H1 (cell line): ENCODE results near the gene RTN4RL2. TPM values are rescaled to one million over a fixed set of nuclear protein-coding genes. Genes with fewer than 3 reads are reported as not detected.

Source experiments
- ATF3 ChIP-seq: IDR thresholded peaks from 2 replicates; pipeline ENCODE4 v1.6.1; 2011; ENCODE audit warnings: low read depth, mild to moderate bottlenecking, low read length; ENCODE audit not compliant: insufficient read depth
- CBX8 ChIP-seq: fragments of 300-800, 300-1000 bp; sonication (generic); IDR thresholded peaks from 2 replicates; pipeline ENCODE4 v1.7.1; 2016; ENCODE audit warnings: low read depth, low read length, borderline replicate concordance
- EGR1 ChIP-seq: IDR thresholded peaks from 2 replicates; pipeline ENCODE4 v1.6.1; 2011; ENCODE audit warnings: low read depth, low read length, borderline replicate concordance
- EZH2 ChIP-seq: fragments of 200-600 bp; sonication (generic); IDR thresholded peaks from 2 replicates; pipeline ENCODE4 v1.7.1; 2012; ENCODE audit warnings: low read depth, mild to moderate bottlenecking, moderate library complexity, low read length, inconsistent platforms; ENCODE audit not compliant: severe bottlenecking
- RNF2 ChIP-seq: fragments of 200-900, 300-1000 bp; sonication (generic); IDR thresholded peaks from 2 replicates; pipeline ENCODE4 v1.7.1; 2016; ENCODE audit warnings: borderline replicate concordance, low read depth, mild to moderate bottlenecking, antibody characterized with exemption, low read length; ENCODE audit not compliant: poor library complexity, severe bottlenecking; ENCODE audit errors: missing control alignments
- polyA plus RNA-seq, 7 experiments: library from polyadenylated mRNA; depleted of rRNA in 3 of 7; stranded (reverse) in 5 of 7; unstranded in 2 of 7; fragments of >200 nt in 5 of 7; fragments of 200-250 nt in 2 of 7; gene quantifications; 1 replicate in 5 of 7; 2 replicates in 1 of 7; 4 replicates in 1 of 7; pipeline versions ENCODE4 v1.2.1 to v1.2.3, GENCODE V29; 2011 to 2013; ENCODE audit warnings: missing spikeins in 2 of 7, mixed read lengths in 2 of 7
- total RNA-seq: library from RNA; stranded (reverse); fragmentation: NEBNext Ultra II Directional; extraction: Animal tissue kit (Norgen Biotek cat#: 25700); gene quantifications from 2 replicates; pipeline ENCODE4 v1.2.1, GENCODE V29; 2021

RTN4RL2 gene
- total and polyA plus RNA-seq, 2 of the 8 experiments (the other 6 are each of a cell fraction or from before 2014, with no cell fraction given), result 11.4 to 23.7 TPM

GRCh38 chr11:57500515-57500914 is 40.2 kb downstream of the RTN4RL2 start (continued):
- TF ChIP-seq ATF3 (no peak), RNF2 (no peak), EZH2 (no peak), EGR1 (no peak), CBX8 (no peak)
- TF ChIP-seq, all 59 proteins: peak for 0
